HUDEP-2 (cell line): Measurements from ENCODE around the gene MRTFB.
"Not testable (repeated sequence)": the region's sequence is repeated elsewhere in the genome, so short reads cannot be mapped to it uniquely, and the experiment has no call there.

Experiments
- DNase-seq, 76 experiments: peaks; one replicate each; lab custom pipeline; 2025; ENCODE audit not compliant: unreplicated experiment in 76 of 76; lab: John Stamatoyannopoulos, UW

Gene MRTFB

DNA sequence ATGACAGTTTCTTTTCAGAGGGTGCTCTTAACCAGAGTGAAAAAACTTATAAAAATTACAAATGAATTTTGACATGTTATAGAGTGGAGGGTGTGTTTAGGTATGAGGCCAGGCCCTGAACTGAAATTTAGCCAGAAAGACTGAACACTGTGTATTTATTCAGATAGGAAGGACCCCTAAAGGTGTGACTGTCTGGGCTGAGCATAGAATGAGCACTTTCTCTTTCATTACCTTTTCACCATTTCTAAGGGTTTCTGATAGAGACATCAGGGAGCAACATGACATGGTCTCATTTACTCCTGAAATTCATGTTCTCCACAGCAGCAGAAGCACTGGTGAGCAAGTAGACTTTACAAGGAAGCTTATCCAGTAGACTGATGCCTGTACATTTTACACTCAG lies 32.9 kb downstream of the MRTFB start:
- DNase-seq: no peak

DNA sequence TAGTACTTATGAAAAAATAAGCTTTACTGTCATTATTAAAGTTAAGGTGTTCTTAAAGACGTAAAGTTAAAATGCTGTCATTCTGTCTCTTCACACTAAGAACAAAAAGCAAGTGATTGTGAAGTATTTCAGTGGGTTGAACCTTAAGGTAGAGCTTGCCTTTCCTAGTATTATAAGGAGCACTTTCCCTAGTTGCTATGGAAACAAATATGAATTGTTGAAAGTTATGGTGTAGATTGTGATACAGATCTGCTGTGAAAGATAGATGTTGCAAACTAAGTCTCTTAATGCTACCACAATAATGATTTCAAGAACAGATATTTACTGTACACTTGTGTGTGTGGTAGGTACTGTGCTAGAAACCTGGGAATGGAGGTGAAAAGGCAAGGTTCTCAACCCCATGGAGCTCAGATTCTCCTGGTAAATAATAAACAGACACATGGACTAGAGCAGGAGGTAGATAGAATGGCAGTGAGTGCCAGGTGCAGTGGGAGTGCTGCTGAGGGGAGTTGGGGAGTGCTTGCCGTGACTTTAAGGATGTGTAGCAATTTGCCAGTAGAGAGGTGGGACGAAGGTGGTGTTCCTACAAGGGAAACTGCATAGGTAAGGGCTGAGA lies 34.7 kb downstream of the MRTFB start:
- DNase-seq: no peak

DNA sequence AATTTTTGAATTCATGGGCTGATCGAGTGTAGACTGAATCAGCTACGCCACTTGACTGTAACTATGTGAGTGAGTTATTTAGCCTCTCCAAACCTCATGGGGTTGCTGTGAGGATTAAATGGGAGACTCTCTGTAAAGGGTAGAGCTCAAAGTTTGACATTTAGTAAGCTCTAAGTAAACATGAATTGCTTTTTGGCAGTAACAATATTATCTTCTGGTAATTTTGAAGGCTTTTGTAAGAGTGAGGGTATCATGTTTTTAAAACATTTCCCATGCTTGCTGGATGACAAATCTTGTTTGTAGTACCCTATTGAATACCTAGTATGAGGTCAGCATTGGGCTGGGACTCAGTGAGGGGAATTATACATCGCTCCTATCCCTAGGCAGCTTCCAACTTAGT lies 35.3 kb downstream of the MRTFB start:
- DNase-seq: no peak

DNA sequence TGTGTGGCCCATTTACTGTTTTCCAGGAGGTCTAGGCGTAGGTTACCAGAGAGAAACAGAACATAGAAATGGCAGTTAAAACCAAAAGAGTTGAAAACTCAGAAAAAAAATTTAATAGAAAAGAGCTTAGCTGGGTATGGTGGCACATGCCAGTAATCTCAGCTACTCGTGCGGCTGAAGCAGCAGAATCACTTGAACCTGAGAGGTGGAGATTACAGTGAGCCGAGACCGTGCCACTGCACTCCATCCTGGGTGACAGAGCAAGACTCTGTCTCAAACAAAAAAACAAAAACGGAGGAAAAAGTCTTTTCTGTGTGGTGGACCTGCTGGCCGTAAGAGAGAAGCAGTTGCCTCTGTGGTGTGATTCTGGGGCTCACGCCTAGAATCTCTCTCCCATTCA lies 35.8 kb downstream of the MRTFB start:
- no peak for DNase-seq

DNA sequence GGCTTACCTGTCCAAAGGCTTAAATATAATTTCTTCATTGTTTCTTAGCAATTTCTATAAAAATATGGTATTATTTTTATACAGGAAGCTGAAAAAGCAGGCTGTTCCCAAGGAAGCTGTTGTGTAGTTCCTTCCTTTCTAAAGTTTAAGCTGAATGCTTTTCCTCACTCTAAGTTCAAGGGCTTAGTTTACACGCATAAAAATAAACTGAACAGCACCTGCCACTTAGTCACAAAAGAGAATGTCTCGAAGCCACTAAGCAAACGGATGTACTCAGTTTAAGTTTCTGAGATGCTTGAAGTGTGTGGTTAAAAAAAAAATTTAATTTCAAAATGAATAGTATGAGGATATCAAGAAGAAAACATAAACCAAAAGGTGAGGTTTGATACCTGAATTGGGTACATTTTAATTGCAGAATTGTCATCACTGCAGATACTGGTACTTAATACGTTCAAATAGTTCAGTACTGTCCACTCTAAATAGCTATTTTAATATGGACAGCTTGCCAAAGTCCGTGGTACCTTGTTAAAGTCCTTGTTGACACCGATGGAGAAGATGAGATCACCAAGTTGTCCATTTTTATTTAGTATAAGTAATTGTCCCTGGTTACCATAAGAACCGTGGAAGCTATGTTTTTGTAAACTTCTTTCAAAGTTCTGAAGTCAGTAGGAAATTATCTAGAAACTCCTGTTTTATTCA lies 38.1 kb downstream of the MRTFB start:
- no peak for DNase-seq

DNA sequence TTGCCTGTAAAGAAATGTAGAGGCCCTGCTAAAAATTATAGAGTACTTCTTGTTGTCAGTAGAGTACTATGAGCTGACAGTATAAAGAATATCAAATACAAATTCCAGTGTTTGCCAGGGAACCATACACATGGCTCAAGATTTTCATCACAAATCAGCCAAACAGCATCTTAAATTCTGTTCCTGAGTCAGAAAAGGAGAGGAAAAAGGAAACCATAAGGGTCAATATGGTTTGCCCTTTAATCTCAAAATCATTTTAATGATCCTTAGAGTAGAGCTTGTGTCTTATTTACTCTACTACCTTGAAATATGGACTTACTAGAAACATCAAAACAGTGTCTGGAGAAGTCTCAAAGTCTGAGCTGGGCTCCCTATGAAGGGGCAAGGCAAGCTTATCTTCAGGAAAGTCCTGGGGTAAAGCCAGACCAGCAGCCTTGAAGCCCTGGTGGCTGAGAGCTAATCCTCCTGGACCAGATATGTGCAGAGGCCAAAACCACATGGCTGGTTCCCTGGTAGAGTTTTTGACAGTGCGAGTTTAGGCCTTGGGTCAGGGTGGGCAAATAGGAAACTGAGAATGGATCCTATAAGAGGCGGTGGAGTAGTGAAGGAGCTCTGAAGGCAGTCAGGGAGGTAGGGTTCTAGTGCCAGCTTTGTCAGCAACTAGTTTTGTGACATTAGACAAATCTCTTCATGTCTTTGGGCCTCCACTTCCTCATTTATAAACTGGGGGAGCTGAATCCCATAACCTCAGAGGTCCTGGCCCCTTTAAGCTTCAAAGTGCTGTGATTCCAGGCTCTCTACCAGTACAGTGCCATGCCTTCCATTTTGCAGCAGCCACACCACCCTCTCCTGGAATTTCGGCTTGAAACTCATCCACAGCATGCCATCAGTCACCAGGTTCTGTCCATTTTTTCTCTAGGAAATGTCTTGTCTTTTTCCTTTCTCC lies 38.9 kb downstream of the MRTFB start:
- DNase-seq: peak in 1 of 76 experiments; percentile 6

DNA sequence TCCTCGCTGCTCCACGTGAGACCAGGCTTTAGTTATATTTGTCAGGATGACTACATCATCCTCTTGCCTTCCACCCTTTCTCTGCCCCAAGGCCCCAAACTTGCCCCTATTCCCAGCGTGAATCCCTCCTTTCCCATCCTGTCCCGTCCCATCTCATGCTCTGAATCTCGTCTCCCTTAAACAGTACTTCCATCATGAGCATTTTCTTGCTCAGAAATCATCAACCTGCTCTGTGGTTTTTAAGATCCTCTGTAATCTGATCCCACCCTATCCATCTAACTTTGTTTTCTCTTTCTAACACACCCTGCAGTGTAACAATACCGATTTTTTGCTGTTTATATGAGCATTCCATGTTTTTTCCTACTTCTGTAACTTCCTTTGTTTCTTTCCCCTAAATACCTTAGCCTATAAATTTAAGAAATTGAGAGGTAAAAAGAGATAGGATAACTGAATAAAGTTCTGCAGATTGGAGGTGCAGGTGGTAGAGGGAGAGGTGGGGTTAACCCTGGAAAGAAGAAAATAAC lies 39.7 kb downstream of the MRTFB start:
- DNase-seq: no peak

DNA sequence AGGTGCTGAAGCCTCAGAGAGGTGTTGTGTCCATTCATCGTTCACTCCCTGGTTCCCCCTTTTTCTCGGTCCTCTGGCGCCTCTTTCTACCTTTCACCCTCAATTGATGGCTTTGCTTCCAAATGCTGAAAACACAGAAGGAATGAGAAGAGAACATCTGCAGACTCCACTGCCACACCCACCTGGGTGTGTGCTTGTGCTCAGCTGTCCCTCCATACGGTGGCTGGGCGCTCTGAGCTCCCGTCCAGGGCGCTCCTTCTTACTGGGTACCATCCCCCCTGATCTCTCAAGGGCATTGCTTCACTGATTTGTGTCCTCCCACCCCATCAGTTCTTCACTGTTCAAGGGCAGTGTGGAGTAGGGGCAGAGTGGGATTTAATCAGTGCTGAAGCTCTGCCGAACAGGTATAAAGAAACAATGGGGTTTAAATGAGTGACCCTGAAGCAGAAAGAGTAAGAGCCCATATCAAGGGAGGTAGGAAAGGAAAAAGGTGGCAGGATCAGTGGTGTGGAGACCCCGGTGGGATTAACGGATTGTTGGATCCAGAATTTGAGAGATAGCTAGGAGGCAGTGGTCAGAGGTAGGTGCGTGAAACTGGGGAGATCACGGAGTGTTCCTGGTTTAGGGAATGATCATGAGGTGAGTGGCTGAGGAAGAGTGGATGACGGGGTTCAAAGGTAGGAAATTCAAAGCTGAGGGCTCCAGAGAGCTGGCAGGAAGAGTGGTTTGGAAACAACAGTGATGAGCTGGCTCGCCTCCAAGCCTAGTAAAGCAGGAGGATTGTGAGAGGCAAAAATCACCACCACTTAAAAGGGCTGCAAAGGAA lies 40.8 kb downstream of the MRTFB start:
- DNase-seq: no peak

DNA sequence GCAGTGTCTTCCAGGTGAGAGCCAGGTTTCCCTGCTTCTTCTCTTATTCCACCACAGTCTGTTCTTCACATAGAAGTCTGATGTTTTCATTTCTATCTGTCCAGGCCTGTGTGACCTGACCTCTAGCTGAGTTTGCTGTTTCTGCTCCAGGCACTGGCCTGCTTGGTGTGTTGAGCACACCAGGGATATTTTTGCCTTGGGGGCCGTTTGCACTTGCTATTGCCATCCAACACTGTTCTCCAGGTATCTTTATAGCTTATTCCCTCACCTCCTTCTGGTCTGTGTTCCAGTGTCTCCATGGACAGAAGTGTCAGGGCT lies 41.4 kb downstream of the MRTFB start:
- no peak for DNase-seq

DNA sequence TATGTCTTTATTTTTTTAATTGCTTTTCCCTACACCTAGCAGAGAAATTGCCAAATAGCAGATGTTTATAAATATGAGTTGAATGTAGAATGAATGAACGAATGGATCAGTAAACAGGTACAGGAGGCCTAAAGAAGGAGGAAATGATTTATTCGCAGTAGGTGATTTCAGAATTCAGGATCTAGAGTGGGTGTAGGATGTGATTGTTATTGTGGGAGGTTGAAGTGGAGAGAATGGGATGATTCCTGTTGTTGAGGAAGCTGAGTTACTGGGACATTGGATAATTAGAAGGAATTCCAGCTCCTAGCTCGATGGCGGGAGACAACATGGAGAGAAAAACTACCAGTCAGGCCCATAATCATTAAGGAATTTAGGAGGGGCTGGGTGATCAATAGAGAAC lies 42.2 kb downstream of the MRTFB start:
- DNase-seq: no peak

DNA sequence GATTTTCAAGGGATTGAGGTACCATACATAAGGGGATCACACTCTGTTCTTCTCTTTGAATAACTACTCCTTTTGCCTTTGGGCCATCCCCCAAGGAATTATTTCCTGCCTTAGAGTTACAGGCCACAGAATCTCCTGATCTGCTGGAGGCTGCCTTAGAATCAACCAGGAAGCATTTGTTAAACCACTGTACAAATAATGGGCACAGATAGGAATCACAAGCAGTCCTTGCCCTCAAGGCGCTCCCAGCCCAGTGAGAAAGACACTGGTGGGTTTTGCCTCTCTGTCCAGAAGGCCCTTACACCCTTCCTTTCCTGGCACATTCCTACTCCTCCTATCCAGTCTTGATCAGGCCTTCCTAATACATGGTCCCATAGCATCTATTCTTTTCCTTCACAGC lies 45.9 kb downstream of the MRTFB start:
- no peak for DNase-seq

DNA sequence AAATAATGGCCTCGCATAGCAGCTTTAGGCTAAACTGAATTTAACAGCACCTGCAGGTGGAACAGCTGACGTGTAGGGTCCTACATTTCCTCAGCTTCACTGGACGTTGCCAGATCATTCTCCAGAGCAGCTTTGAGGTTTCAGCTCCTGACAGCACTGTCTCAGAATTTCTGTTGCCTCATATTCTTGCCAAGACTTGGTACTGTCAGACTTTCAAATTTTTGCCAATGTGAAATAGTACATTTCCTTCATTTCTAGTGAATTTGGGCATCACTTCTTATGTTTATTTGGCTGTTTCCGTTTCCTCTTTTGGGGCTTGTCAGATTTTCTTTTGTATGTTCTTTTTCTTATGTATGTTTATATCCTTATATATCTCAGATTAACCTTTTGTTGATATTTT lies 48.7 kb downstream of the MRTFB start:
- DNase-seq: no peak

DNA sequence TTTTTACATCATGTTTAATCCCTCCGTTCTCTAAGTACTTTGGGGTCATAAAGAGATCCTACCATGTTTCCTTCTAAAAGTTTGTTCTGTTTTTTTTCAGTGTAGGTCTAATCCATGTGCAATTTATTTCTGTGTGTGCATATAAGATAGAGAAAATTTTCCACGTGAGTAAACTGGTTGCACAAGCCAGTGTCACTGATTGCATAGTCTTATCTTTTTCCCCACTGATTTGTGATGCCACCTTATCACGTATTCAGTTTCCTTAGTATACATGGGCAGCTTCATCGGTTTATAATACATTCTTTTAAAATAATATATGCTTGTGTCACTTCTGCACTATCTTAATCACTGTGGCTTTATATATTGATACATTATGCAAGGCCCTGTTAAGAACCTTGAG lies 49.2 kb downstream of the MRTFB start:
- DNase-seq: no peak

DNA sequence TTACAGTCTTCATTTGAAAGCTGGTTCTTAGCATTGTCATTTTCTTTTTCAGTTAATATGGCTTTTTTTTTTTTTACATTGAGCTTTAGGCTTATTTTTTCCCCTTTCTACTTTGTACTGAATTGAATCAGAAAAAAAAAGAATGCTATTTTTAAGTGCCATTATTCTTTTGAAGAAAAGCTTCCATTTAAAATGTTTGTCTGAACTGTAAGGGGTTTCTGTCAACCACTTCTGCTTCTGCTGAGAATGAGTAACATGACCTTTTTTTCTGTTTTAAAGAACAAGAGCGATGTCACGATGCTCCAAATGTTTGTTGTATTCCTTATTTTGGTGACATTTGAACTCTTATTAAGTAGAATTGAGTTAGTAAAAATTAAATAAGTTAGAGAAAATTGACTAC lies 50.0 kb downstream of the MRTFB start:
- no peak for DNase-seq

DNA sequence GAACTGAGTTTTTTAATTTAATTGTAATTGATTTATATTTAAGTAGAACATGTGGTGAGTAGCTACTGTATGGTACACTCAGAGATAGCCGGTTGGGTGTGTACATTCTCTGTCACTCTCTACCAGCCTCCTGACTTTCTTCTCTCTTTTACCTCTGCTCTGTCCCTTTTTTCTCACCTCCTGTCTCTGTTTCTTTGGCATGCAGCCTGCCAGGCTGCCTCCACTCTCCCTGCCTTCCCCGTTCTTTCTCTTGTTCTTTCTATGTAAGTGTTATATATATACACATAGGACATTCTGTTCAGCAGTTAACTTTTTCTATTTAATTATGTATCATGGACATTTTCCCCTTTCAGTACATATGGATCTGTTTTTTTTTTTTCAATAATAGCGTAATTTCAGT lies 50.8 kb downstream of the MRTFB start:
- no peak for DNase-seq

DNA sequence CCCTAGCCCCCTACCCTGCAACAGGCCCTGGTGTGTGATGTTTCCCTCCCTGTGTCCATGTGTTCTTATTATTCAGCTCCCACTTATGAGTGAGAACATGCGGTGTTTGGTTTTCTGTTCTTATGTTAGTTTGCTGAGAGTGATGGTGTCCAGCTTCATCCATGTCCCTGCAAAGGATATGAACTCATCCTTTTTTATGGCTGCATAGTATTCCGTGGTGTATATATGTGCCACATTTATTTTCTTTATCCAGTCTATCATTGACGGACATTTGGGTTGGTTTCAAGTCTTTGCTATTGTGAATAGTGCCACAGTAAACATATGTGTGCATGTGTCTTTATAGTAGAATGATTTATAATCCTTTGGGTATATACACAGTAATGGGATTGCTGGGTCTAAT lies 51.3 kb downstream of the MRTFB start:
- not testable (repeated sequence) for DNase-seq

DNA sequence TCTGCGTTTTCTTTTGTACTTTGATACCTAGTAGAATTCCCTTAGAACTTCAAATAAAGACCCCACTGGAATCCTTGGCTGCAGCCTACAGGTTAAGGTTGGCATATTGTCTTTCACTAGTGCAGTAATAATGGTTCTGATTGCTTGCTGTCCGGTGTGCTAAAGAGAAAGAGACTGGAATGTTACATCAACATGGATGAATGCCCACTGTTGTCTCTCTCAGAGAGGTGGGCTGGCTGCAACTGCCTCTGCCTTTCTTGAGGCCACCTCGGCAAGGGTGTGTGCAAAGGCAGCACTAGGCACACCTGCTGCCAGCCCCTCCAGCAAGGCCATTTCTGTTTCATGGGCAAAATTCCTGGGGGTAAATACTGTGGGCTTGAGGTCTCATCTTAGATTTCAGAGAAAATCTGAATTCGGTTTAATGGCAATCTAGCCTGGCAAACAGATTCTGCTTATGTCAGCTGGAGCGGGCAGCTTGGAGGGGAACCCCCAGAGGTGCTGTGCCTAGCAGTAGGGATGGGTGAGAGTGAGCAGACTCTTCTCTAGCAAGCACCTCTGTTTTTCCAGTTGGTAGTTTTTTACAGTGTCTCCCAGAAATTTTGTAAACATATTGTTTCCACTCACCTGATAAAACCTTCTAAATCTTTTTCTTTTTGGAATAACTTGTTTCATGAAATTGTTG lies 54.0 kb downstream of the MRTFB start:
- no peak for DNase-seq

DNA sequence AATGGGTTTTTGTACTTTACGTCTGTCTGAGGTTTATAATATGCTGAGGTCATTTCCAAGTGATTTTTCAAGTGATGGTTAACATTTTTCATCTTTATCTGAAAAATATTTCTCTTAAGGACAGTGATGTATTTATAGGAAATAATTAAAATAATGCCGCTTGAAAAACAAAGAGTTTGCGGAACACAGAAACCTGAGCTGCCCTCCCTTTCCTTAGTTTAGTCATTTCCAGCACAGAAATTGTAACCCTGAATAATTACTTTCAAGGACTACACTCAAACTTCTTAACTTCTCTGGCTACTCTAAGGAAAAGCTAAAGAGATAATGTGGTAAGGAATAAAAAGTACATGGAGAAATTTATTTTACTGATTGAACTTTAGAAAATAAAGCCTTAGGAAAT lies 54.6 kb downstream of the MRTFB start:
- no peak for DNase-seq

DNA sequence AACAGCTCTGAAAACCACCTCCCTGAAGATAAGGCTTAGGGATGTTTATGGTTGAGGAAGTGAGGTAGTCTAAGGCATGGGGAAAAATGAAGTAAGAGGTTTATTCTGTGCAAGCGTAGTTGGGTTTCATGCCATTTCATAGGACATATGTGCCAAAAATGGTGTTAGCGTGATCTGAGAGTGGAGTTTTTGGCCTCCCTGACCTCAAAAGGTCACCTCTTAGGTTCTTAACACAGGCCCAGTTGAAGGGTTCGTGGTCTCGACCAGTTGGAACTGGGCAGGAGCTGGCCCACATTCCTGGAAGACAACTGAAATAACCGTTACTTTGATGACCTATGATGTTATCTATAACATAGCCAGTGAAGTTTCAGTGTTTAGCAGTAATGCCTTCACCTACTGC lies 57.0 kb downstream of the MRTFB start:
- DNase-seq: no peak

DNA sequence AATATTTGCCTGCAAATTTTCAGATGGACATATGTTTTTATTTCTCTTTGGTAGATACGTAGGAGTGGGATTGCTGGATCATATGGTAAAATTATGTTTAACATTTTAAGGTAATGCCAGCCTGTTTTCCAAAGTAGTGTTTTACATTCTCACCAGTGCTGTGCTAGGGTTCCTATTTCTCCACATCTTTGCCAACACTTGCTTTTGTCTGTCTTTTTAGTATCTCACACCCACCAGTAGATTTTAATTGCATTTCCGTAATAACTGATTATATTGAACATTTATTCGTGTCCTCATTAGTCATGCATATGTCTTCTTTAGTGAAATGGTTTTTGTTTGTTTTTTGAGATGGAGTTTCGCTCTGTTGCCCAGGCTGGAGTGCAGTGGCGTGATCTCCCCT lies 58.4 kb downstream of the MRTFB start:
- no peak for DNase-seq
